ENCODE measurements around the gene ALG8. TPM values are rescaled to one million over a fixed set of nuclear protein-coding genes. Genes with fewer than 3 reads are reported as not detected.

Gene ALG8
- total RNA-seq, 1 donor from 2014 or later = 18.4 TPM

DNA sequence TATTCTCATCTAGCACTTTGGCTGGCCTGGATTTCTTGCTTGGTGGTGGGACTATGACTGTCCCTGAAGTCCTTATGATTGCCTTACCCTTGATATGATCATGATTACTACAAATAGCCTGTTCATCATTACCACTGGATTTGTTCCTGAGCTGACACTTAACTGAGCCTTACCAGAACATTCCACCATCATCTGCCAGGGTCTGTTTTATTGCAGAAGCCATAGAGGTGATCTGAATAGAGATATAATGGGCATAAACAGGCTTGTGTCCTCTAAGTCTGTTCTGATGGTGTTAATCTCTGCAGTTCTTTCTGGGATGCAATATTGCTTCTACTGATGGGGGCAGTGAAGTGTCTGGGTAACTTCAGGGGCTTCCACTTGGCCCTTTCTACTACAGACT is 12.4 kb upstream of the ALG8 start:
- FAIRE-seq (no peak), DNase-seq (ENCODE audit: low read depth) (no peak)
- Histone ChIP-seq H3K27me3 (ENCODE audit: control insufficient read depth, insufficient read depth, low read length) (no peaks in the 10 kb centered on the region), H3K36me3 (ENCODE audit: control insufficient read depth, insufficient read depth, low read length) (no peaks in the 10 kb centered on the region), H3K4me3 (ENCODE audit: low read depth, low read length) (no peak overlapping the region)
- TF ChIP-seq, protein P1, sequence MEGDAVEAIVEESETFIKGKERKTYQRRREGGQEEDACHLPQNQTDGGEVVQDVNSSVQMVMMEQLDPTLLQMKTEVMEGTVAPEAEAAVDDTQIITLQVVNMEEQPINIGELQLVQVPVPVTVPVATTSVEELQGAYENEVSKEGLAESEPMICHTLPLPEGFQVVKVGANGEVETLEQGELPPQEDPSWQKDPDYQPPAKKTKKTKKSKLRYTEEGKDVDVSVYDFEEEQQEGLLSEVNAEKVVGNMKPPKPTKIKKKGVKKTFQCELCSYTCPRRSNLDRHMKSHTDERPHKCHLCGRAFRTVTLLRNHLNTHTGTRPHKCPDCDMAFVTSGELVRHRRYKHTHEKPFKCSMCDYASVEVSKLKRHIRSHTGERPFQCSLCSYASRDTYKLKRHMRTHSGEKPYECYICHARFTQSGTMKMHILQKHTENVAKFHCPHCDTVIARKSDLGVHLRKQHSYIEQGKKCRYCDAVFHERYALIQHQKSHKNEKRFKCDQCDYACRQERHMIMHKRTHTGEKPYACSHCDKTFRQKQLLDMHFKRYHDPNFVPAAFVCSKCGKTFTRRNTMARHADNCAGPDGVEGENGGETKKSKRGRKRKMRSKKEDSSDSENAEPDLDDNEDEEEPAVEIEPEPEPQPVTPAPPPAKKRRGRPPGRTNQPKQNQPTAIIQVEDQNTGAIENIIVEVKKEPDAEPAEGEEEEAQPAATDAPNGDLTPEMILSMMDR (IDR thresholded peaks at IDR 0.05; ENCODE audit: insufficient read depth, low read length, severe bottlenecking) = no peak

DNA sequence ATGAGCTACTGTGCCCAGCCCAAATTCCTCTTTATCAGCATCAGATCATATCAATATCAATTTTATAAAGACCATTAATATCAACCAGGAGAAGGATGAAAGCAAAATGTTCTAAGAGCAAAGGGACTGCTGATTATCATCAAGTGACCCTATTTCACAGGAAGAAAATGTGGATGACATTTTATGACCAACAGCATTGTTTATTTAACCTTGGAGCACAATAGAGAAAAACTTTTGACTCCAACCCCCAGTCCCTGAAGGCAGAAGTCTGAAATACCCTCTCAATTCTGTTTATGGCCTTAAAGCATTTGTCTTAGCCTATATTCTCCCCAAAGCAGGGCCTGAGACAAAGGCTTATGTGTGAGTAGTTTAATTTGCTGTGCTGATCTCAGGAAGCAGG is 11.3 kb upstream of the ALG8 start:
- FAIRE-seq (no peak), DNase-seq (ENCODE audit: low read depth) (no peak)
- no peak overlapping the region for H3K4me3 ChIP-seq (ENCODE audit: low read depth, low read length)
- TF ChIP-seq, protein P1 (IDR thresholded peaks at IDR 0.05; ENCODE audit: insufficient read depth, low read length, severe bottlenecking) = no peak
- no peaks in the 10 kb centered on the region for H3K27me3 ChIP-seq (ENCODE audit: control insufficient read depth, insufficient read depth, low read length)
- H3K36me3 ChIP-seq (ENCODE audit: control insufficient read depth, insufficient read depth, low read length) = no peaks in the 10 kb centered on the region

DNA sequence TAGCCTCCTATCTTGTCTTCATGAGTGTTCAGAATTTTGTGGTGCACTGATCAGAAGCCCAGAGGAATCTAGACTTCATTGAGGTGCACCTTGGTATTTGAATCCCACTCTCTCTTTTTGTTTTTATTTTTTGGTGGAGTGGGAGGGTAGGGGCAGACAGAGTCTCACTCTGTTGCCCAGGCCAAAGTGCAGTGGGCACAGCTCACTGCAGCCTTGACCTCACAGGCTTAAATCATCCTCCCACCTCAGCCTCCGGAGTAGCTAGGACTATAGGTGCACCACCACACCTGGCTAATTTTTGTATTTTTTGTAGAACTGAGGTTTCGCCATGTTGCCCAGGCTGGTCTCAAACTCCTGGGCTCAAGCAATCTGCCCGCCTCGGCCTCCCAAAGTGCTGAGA is 10.9 kb upstream of the ALG8 start:
- DNase-seq (ENCODE audit: low read depth) = no peak
- FAIRE-seq = no peak

DNA sequence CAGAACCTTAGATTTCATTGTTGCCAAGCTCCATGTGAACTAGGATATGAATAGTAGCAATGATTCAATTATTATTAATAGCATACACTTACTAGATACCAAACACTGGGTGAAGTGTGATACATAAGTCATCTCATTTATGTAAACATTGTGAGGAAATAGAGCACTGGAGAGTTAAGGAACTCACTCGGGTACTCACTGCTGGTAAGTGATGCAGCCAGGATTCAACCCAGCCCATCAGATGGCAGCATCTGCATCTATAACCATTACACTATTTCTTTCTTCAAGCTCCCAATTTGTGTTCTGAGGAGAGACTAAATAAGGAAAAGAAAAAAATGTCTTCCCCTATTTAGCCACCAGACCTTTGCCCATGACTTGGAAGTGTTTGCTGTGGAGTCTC is 10.2 kb upstream of the ALG8 start:
- Histone ChIP-seq H3K4me3 (ENCODE audit: low read depth, low read length) (no peak overlapping the region), H3K27me3 (ENCODE audit: control insufficient read depth, insufficient read depth, low read length) (no peaks in the 10 kb centered on the region), H3K36me3 (ENCODE audit: control insufficient read depth, insufficient read depth, low read length) (no peaks in the 10 kb centered on the region)
- peak; percentile 94 for DNase-seq (ENCODE audit: low read depth)
- FAIRE-seq = no peak
- TF ChIP-seq, protein P1 (IDR thresholded peaks at IDR 0.05; ENCODE audit: insufficient read depth, low read length, severe bottlenecking) = peak; percentile 35

More for the DNA sequence above, 10.9 kb upstream of the ALG8 start:
- Histone ChIP-seq H3K4me3 (ENCODE audit: low read depth, low read length) (no peak overlapping the region), H3K36me3 (ENCODE audit: control insufficient read depth, insufficient read depth, low read length) (no peaks in the 10 kb centered on the region), H3K27me3 (ENCODE audit: control insufficient read depth, insufficient read depth, low read length) (no peaks in the 10 kb centered on the region)
- TF ChIP-seq, protein P1 (IDR thresholded peaks at IDR 0.05; ENCODE audit: insufficient read depth, low read length, severe bottlenecking) = no peak

DNA sequence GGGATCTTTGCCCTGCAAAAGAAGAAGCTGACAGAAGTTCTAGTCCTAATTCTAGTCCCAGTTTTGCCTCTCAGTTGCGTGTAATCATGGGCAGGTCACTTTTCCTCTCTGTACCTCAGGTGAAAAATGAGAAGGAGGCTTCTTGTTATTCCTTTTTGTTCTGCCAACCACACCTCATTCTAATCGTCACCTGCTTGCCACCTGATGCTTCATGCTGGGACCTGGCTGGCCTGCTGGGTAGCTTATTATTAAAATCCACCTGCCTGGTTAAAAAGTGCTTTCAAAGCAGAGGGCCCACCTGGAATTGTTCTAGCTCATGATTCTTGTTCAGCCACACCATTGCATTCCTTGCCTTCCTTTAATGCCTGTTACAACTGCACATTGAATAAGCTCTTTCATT is 8.4 kb upstream of the ALG8 start:
- DNase-seq (ENCODE audit: low read depth) (no peak), FAIRE-seq (no peak)
- Histone ChIP-seq H3K36me3 (ENCODE audit: control insufficient read depth, insufficient read depth, low read length) (no peaks in the 10 kb centered on the region), H3K27me3 (ENCODE audit: control insufficient read depth, insufficient read depth, low read length) (no peaks in the 10 kb centered on the region), H3K4me3 (ENCODE audit: low read depth, low read length) (no peak overlapping the region)
- TF ChIP-seq, protein P1 (IDR thresholded peaks at IDR 0.05; ENCODE audit: insufficient read depth, low read length, severe bottlenecking) = no peak

DNA sequence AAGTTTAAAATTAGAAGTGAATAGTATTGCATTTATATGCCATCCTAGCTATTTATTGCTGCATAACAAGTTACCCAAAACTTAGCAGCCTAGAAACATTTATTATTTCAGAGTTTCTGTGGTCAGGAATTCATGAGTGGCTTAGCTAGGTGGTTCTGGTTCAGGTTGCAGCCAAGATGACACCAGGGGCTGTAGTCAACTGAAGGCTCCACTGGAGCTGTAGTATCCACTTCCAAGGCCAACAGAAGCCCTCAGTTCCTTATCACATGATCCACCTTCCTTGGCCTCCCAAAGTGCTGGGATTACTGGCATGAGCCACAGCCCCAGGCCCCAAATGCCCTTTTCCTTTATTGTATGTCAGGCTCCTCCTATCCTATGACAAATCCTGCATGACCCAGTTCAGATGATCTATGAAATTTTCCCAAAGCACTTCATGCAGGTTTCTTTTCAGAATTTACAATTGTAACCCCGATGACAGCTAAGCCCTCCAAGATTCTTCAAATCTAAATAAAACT is 6.1 kb upstream of the ALG8 start:
- TF ChIP-seq, protein P1 (IDR thresholded peaks at IDR 0.05; ENCODE audit: insufficient read depth, low read length, severe bottlenecking) = no peak
- no peaks in the 10 kb centered on the region for H3K27me3 ChIP-seq (ENCODE audit: control insufficient read depth, insufficient read depth, low read length)
- H3K36me3 ChIP-seq (ENCODE audit: control insufficient read depth, insufficient read depth, low read length) = no peaks in the 10 kb centered on the region
- no peak overlapping the region for H3K4me3 ChIP-seq (ENCODE audit: low read depth, low read length)
- FAIRE-seq (no peak), DNase-seq (ENCODE audit: low read depth) (no peak)
